Upper lobe of left lung (tissue), 6 donors: ENCODE measurements around the gene ADAM30. TPM values are rescaled to one million over a fixed set of nuclear protein-coding genes. Genes with fewer than 3 reads are reported as not detected.
A peak's percentile ranks its signal among the peaks of the same experiment; 100 is the strongest.

ENCODE experiments used
- ATAC-seq, 2 donors: fragments of 200-7000 bp; cut with Tn5 transposase; one replicate each; pipeline ENCODE4 v1.9.1; 2022; ENCODE audit warnings: mild to moderate bottlenecking in 2 of 2, moderate library complexity in 2 of 2; ENCODE audit not compliant: low FRiP score in 2 of 2
- DNase-seq, 2 donors: peaks; one replicate each; pipeline ENCODE4 v3.0.0-alpha.2; 2019 to 2020
- H3K27ac ChIP-seq, 4 donors: fragments of 200-600 bp; sonication (generic); one replicate each; pipeline ENCODE4 v1.5.1; 2016 to 2019
- H3K27me3 ChIP-seq, 4 donors: fragments of 200-600 bp; sonication (generic); one replicate each; pipeline ENCODE4 v1.5.1; 2017 to 2019
- H3K36me3 ChIP-seq, 4 donors: fragments of 200-600 bp; sonication (generic); one replicate each; pipeline ENCODE4 v1.5.1; 2016 to 2019
- H3K4me1 ChIP-seq, 4 donors: fragments of 200-600 bp; sonication (generic); one replicate each; pipeline ENCODE4 v1.5.1; 2018 to 2019
- H3K4me3 ChIP-seq, 4 donors: fragments of 200-600 bp; sonication (generic); one replicate each; pipeline ENCODE4 v1.5.1; 2017 to 2019; ENCODE audit warnings: mild to moderate bottlenecking in 2 of 4, moderate library complexity in 1 of 4
- H3K9me3 ChIP-seq, 4 donors: fragments of 200-600 bp; sonication (generic); one replicate each; pipeline ENCODE4 v1.5.1; 2018 to 2019
- EP300 ChIP-seq, 4 donors: sonication (generic); formaldehyde crosslinking; IDR thresholded peaks; one replicate each; pipeline ENCODE4 v1.5.1; 2017; ENCODE audit warnings: antibody characterized with exemption in 4 of 4, control low read depth in 2 of 4
- POLR2A ChIP-seq, 4 donors: fragments of 450-650 bp; IDR thresholded peaks; one replicate each; pipeline ENCODE4 v1.5.1; 2016 to 2017; ENCODE audit warnings: antibody characterized with exemption in 4 of 4, mild to moderate bottlenecking in 2 of 4
- POLR2AphosphoS5 ChIP-seq, 2 donors: sonication (generic); formaldehyde crosslinking; IDR thresholded peaks; one replicate each; pipeline ENCODE4 v1.5.1; 2017; ENCODE audit warnings: antibody characterized with exemption in 2 of 2
- WGBS, 2 donors: methylation state at CpG; one replicate each; pipeline ENCODE4 v1.1.5; 2017 to 2018; 5-methylcytosine and 5-hydroxymethylcytosine counted together
- total RNA-seq, 6 donors: library from RNA; depleted of rRNA in 4 of 6; stranded (reverse); fragments of >200 nt in 4 of 6; gene quantifications; one replicate each; pipeline versions ENCODE4 v1.1.0 to v1.2.1, GENCODE V29; 2016 to 2021
- TF ChIP-seq, protein P1 (sequence below), 6 experiments: fragments of 450-650 bp in 4 of 6; fragments of 200-600 bp in 2 of 6; sonication (generic) in 2 of 6; IDR thresholded peaks; one replicate each; pipeline ENCODE4 v1.5.1; 2016 to 2019; ENCODE audit warnings: antibody characterized with exemption in 6 of 6
- donor health status: DM: no; HTN: no; CAD: no; lungs with moderate emphysema.
- donor health status: DM: no; HTN: yes; CAD: no; lungs with severe emphysema.

Gene ADAM30
- total RNA-seq, 6 donors from 2014 or later, result not detected

DNA sequence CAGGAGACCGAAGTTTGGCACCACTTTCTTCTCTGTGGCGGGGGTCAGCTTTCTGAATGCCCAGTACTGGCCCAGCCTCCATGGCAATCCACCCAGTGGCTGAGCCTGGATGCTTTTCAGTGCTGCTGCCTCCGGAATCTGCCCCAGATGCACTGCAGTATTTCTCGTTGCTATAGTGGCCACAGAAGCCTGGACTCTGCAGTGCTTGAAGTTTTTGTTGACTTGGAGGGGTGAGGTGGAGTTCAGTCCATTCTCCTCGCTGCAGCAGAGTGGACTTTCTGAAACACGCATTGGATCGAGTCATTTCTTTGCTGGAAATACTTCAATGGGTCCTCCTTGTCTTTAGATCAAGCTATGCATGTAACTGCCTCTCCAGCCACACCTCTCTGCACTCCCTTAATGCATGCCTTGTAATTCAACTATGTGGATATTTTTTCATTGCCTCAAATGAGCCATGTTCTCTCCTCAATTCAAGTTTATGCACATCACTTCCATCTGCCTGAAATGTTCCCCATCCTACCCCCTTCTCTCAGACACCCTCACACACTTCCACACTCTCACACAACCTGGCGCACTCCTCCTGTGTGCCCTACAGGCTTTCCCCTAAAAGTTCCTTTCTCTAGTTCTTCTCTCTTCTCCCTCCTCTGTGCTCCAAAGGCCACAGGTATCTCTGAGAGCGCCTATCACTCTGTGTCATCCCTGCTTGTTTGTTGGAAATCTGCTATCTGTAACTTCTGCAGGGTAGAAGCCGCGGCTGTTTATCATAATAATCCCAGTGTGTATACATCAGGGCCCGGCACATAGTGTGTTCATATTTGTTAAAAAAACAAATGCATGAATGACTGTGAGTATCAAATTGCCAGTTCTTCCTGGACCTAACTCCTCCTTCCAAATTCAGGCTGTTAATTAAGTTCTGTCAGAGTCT lies 16.5 kb downstream of the ADAM30 start:
- no peak for TF ChIP-seq EP300 (IDR thresholded peaks at IDR 0.05)
- TF ChIP-seq POLR2AphosphoS5 (IDR thresholded peaks at IDR 0.05), result no peak
- no peak for TF ChIP-seq POLR2A (IDR thresholded peaks at IDR 0.05)
- TF ChIP-seq, protein P1, sequence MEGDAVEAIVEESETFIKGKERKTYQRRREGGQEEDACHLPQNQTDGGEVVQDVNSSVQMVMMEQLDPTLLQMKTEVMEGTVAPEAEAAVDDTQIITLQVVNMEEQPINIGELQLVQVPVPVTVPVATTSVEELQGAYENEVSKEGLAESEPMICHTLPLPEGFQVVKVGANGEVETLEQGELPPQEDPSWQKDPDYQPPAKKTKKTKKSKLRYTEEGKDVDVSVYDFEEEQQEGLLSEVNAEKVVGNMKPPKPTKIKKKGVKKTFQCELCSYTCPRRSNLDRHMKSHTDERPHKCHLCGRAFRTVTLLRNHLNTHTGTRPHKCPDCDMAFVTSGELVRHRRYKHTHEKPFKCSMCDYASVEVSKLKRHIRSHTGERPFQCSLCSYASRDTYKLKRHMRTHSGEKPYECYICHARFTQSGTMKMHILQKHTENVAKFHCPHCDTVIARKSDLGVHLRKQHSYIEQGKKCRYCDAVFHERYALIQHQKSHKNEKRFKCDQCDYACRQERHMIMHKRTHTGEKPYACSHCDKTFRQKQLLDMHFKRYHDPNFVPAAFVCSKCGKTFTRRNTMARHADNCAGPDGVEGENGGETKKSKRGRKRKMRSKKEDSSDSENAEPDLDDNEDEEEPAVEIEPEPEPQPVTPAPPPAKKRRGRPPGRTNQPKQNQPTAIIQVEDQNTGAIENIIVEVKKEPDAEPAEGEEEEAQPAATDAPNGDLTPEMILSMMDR (IDR thresholded peaks at IDR 0.05), result no peak
- Histone ChIP-seq H3K9me3 (no peaks in the 10 kb centered on the region), H3K4me1 (no peaks in the 10 kb centered on the region), H3K4me3 (no peak overlapping the region), H3K27me3 (no peaks in the 10 kb centered on the region), H3K27ac (no peak overlapping the region), H3K36me3 (no peaks in the 10 kb centered on the region)
- no peak for DNase-seq
- 75 to 83% methylated on average over 10 to 12 of the region's 12 CpGs for WGBS, 2 donors
- ATAC-seq, result no peak

DNA sequence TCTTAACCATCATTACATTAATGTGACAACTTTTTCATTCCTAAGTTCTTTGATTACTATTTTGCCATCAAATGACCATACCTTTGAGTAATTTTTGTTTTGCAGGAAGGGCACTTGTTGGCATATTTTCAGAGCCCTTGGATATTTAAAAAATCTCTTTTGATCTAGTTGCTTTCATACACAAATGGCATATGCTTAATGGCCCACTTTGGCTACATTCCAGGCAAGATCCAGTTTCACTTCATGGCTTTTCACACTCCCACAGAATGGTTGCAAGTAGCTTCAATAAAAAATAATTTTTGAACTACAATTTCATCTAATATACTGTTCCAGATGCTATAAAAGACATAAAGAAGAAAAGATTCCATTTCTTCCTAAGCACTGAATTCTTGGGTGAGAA lies 18.1 kb downstream of the ADAM30 start:
- TF ChIP-seq POLR2A (IDR thresholded peaks at IDR 0.05), result no peak
- TF ChIP-seq, protein P1 (IDR thresholded peaks at IDR 0.05), result no peak
- TF ChIP-seq EP300 (IDR thresholded peaks at IDR 0.05), result no peak
- no peak for TF ChIP-seq POLR2AphosphoS5 (IDR thresholded peaks at IDR 0.05)
- no peak overlapping the region for H3K4me3 ChIP-seq
- H3K9me3 ChIP-seq, result no peaks in the 10 kb centered on the region
- H3K27ac ChIP-seq, result no peak overlapping the region
- ATAC-seq (no peak), DNase-seq (no peak)
- H3K36me3 ChIP-seq, result no peaks in the 10 kb centered on the region
- no peaks in the 10 kb centered on the region for H3K27me3 ChIP-seq
- H3K4me1 ChIP-seq, result no peaks in the 10 kb centered on the region

DNA sequence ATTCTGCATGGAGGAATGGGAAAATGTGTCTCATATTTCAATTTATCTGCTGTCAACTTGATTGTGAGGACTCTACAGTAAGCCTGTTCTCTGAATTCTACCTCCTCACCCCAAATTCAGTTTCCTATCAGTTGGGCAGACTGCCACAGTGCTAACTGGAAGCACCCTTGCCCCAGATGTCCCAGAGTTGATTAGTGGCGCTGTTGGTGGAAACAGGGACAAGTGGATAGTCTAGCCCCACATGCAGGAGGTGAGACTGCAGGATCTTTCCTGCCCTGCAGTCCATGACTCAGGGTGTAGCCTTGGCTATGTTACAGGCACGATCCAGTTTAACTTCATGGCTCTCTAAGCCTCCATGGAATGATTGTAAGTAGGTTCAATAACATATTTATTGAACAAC lies 22.1 kb downstream of the ADAM30 start:
- no peaks in the 10 kb centered on the region for H3K27me3 ChIP-seq
- 71% methylated on average over 1 to 2 of the region's 2 CpGs for WGBS, 2 donors
- H3K4me3 ChIP-seq, result no peak overlapping the region
- H3K36me3 ChIP-seq, result no peaks in the 10 kb centered on the region
- TF ChIP-seq POLR2AphosphoS5 (IDR thresholded peaks at IDR 0.05) (no peak), EP300 (IDR thresholded peaks at IDR 0.05) (no peak), POLR2A (IDR thresholded peaks at IDR 0.05) (no peak)
- TF ChIP-seq, protein P1 (IDR thresholded peaks at IDR 0.05), result no peak
- no peaks in the 10 kb centered on the region for H3K9me3 ChIP-seq
- ATAC-seq (peak in 1 of 2 donors; percentile 26), DNase-seq (no peak)
- peaks cover 0 to 6% (median 1%) of the 10 kb centered on the region in 4 donors for H3K4me1 ChIP-seq
- no peak overlapping the region for H3K27ac ChIP-seq

DNA sequence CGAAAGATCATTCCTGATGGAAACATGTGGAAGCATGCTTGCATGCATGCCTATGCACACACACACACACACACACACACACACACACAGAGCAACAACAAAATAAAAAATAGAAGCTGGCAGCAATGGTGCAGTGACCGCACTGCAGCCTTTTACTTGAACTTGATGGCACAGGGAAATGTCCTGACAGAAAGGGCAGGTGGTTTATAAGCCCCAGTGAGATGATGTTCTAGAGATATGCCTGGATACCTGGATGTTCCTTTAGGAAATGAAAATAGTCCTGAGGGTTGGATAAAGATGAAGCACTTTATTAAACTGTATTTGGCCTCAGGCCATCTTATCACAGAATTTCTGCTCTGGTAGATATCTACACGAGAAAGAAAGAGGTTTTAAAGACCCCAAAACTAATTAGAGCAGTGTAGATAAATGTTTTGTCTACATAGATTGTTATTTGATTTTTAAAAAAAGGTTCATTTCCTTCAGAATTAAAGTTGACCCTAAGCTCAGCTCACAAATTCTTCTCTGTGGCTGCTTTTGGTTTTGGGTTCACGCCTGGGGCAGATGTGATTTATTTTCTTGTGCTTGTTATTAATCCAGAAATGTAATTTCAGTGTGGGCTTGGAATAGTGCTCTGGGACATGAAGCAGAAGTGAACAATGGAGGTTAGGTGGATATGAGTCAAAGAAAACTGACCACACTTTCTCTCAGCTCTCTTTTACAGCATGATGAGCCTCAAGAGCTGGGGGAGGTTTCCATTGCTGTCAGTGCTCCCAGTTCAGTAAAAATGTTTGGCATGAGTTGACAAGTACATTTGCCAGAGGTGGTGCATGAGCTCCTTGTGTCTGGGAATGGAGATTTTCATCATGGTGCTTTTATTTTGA lies 22.9 kb downstream of the ADAM30 start:
- 69 to 74% methylated on average over 4 of the region's 4 CpGs for WGBS, 2 donors
- Histone ChIP-seq H3K9me3 (no peaks in the 10 kb centered on the region), H3K4me3 (no peak overlapping the region), H3K27ac (no peak overlapping the region), H3K36me3 (no peaks in the 10 kb centered on the region), H3K4me1 (peaks cover 0 to 6% (median 1%) of the 10 kb centered on the region in 4 donors), H3K27me3 (no peaks in the 10 kb centered on the region)
- no peak for DNase-seq
- TF ChIP-seq EP300 (IDR thresholded peaks at IDR 0.05), result no peak
- no peak for TF ChIP-seq POLR2AphosphoS5 (IDR thresholded peaks at IDR 0.05)
- TF ChIP-seq, protein P1 (IDR thresholded peaks at IDR 0.05), result no peak
- no peak for TF ChIP-seq POLR2A (IDR thresholded peaks at IDR 0.05)
- ATAC-seq, result peak in 1 of 2 donors; percentile 81
